HepG2 (cell line): ENCODE results near the gene PTPRC. TPM values are rescaled to one million over a fixed set of nuclear protein-coding genes. Genes with fewer than 3 reads are reported as not detected.

ENCODE experiments used
- ATAC-seq: fragments of 200-7000 bp; cut with Tn5 transposase; 3 replicates; pipeline ENCODE4 v1.9.1; 2020; ENCODE audit warnings: mild to moderate bottlenecking, moderate library complexity
- BruUV-seq: library from RNA; stranded (reverse); fragments of 400-500 nt; replicated peaks from 2 replicates; lab custom pipeline; 2021; lab: Mats Ljungman, UMichigan
- CTCF ChIA-PET: fragments of 300-600 bp; formaldehyde crosslinking; extraction: SDS; loops from one replicate; lab custom pipeline; 2021; ENCODE audit warnings: low total read pairs, inconsistent platforms, low intra/inter-chr PET ratio; lab: Yijun Ruan, JAX
- POLR2A ChIA-PET: fragments of 350-600 bp; sonication (Branson Sonifier 250); formaldehyde crosslinking; loops from one replicate; lab custom pipeline; 2020; ENCODE audit warnings: antibody characterized with exemption, inconsistent platforms; lab: Yijun Ruan, JAX
- DNase-seq: peaks from one replicate; pipeline ENCODE4 v3.0.0-alpha.2; 2015; ENCODE audit warnings: low spot score
- FAIRE-seq: peaks from 3 replicates; lab custom pipeline; 2011; peaks lifted over from hg19 to GRCh38; lab: Jason Lieb, UNC
- H2AFZ ChIP-seq: one replicate; pipeline ENCODE4 v1.6.1; 2011; ENCODE audit warnings: low read length, inconsistent platforms
- H3K27ac ChIP-seq: fragments of 300-600 bp; 3 replicates; pipeline ENCODE4 v1.8.0; 2011; ENCODE audit warnings: mixed run types, mild to moderate bottlenecking, mixed read lengths, low read length, inconsistent platforms; ENCODE audit not compliant: insufficient read depth; ENCODE audit errors: extremely low read length
- H3K27me3 ChIP-seq, 2 experiments: fragments of 200-600 bp in 1 of 2; 2 replicates in 1 of 2; 3 replicates in 1 of 2; pipeline versions ENCODE4 v1.6.0 to v1.8.0; 2011; ENCODE audit warnings: low read length in 2 of 2, mild to moderate bottlenecking in 2 of 2, moderate library complexity in 2 of 2, inconsistent platforms in 1 of 2; ENCODE audit not compliant: insufficient read depth in 2 of 2, control insufficient read depth in 1 of 2
- H3K36me3 ChIP-seq, 2 experiments: fragments of 200-600 bp in 1 of 2; replicated peaks in 1 of 2; 2 replicates in 1 of 2; 3 replicates in 1 of 2; pipeline versions ENCODE4 v1.5.1 to v1.8.0; 2011; ENCODE audit warnings: low read length in 2 of 2, inconsistent platforms in 1 of 2; ENCODE audit not compliant: insufficient read depth in 2 of 2, control insufficient read depth in 1 of 2
- H3K4me1 ChIP-seq: 2 replicates; pipeline ENCODE4 v1.5.1; 2012; ENCODE audit warnings: low read length, inconsistent platforms; ENCODE audit not compliant: insufficient read depth
- H3K4me2 ChIP-seq: 2 replicates; pipeline ENCODE4 v1.6.0; 2011; ENCODE audit warnings: low read depth, low read length, inconsistent platforms
- H3K4me3 ChIP-seq, 3 experiments: fragments of 200-600 bp in 1 of 3; sonication (generic), shearing (Covaris generic) in 1 of 3; replicated peaks in 1 of 3; 2 replicates each; pipeline ENCODE4 v1.5.1; 2011 to 2016; ENCODE audit warnings: low read length in 3 of 3, inconsistent platforms in 2 of 3, low read depth in 2 of 3, mild to moderate bottlenecking in 2 of 3, control low read depth in 1 of 3, mixed read lengths in 1 of 3; ENCODE audit not compliant: insufficient read depth in 1 of 3
- H3K79me2 ChIP-seq: one replicate; pipeline ENCODE4 v1.6.1; 2011; ENCODE audit warnings: low read length, inconsistent platforms; ENCODE audit not compliant: insufficient read depth
- H3K9ac ChIP-seq: 2 replicates; pipeline ENCODE4 v1.6.0; 2011; ENCODE audit warnings: mild to moderate bottlenecking, low read depth, low read length, inconsistent platforms; ENCODE audit not compliant: insufficient read depth
- H3K9me3 ChIP-seq: 2 replicates; pipeline ENCODE4 v1.5.1; 2012; ENCODE audit warnings: mild to moderate bottlenecking, low read length
- H4K20me1 ChIP-seq: 2 replicates; pipeline ENCODE4 v1.6.0; 2011; ENCODE audit warnings: inconsistent platforms, mild to moderate bottlenecking, low read length, moderate library complexity; ENCODE audit not compliant: insufficient read depth
- MAFF ChIP-seq: IDR thresholded peaks from 2 replicates; pipeline ENCODE4 v1.6.1; 2011; ENCODE audit warnings: low read depth, low read length, improper control_type of control experiment
- MAFK ChIP-seq, 2 experiments: IDR thresholded peaks in 1 of 2; conservative IDR thresholded peaks in 1 of 2; 2 replicates each; pipeline ENCODE4 v1.6.1; 2011; ENCODE audit warnings: improper control_type of control experiment in 2 of 2, low read length in 2 of 2
- MLLT10 ChIP-seq: sonication (generic); formaldehyde crosslinking; IDR thresholded peaks from 2 replicates; pipeline ENCODE4 v1.4.0; 2020; ENCODE audit warnings: missing genetic modification reagents
- ZBTB37 ChIP-seq: sonication (generic); formaldehyde crosslinking; IDR thresholded peaks from 2 replicates; pipeline ENCODE4 v1.4.0; 2020; ENCODE audit warnings: mild to moderate bottlenecking, missing genetic modification reagents
- ZBTB44 ChIP-seq: sonication (generic); formaldehyde crosslinking; IDR thresholded peaks from 2 replicates; pipeline ENCODE4 v1.4.0; 2020; ENCODE audit warnings: missing genetic modification reagents
- ZNF770 ChIP-seq: sonication (generic); formaldehyde crosslinking; IDR thresholded peaks from 2 replicates; pipeline ENCODE4 v1.5.0; 2020; ENCODE audit warnings: mild to moderate bottlenecking, missing genetic modification reagents
- WGBS: methylation state at CpG from one replicate; pipeline ENCODE4 v1.1.6; 2017; ENCODE audit warnings: low lambda C conversion rate; 5-methylcytosine and 5-hydroxymethylcytosine counted together
- in situ Hi-C: cut with HindIII; loops from 2 replicates; pipeline ENCODE4 v1.10.0; 2017; ENCODE audit warnings: low pct_unique_long_range_greater_than_20kb; ENCODE audit not compliant: extremely low pct_ligation_motif_present
- intact Hi-C: fragments of 100-400 bp; cut with micrococcal nuclease; formaldehyde crosslinking; loops from one replicate; pipeline ENCODE4 v1.10.0; 2022; ENCODE audit not compliant: unreplicated experiment
- polyA plus RNA-seq, 8 experiments: library from polyadenylated mRNA; depleted of rRNA in 3 of 8; stranded (reverse) in 7 of 8; unstranded in 1 of 8; fragments of >200 nt; fragmentation: Illumina TruSeq in 4 of 8; extraction: Trizol in 4 of 8; gene quantifications; 2 replicates each; pipeline versions ENCODE4 v1.2.1 to v1.2.3, GENCODE V29; 2011 to 2016; ENCODE audit warnings: low read depth in 4 of 8, missing spikeins in 1 of 8, mixed read lengths in 1 of 8; ENCODE audit not compliant: insufficient read depth in 1 of 8
- total RNA-seq, 5 experiments: library from RNA; depleted of rRNA; stranded (reverse); fragments of >200 nt; fragmentation: Illumina TruSeq; extraction: Trizol; gene quantifications; 2 replicates each; pipeline ENCODE4 v1.2.3, GENCODE V29; 2016; ENCODE audit warnings: low read depth in 1 of 5

The PTPRC gene
- total and polyA plus RNA-seq, 2 of the 13 experiments (the other 11 are each of a cell fraction or from before 2014, with no cell fraction given) = not detected

- no peak overlapping the region for H3K4me2 ChIP-seq
- H3K27ac ChIP-seq = no peak overlapping the region
- no peaks in the 10 kb centered on the region for H3K4me1 ChIP-seq
- no peaks in the 10 kb centered on the region; a peak in 1 of 5 replicates for H3K27me3 ChIP-seq
- no peak for DNase-seq
- ChIA-PET POLR2A (no interaction called here), CTCF (no interaction called here)
- H3K79me2 ChIP-seq = no peaks in the 10 kb centered on the region
- no peaks in the 10 kb centered on the region for H3K36me3 ChIP-seq
- 4% methylated on average over 3 of the region's 3 CpGs for WGBS
- FAIRE-seq = no peak
- H3K9ac ChIP-seq = no peak overlapping the region
- H3K4me3 ChIP-seq = no peak overlapping the region
- intact Hi-C loops = no loop called here
- TF ChIP-seq ZBTB44 (CRISPR knock-in tag) (no peak), ZNF770 (CRISPR knock-in tag) (no peak)
- no peaks in the 10 kb centered on the region for H3K9me3 ChIP-seq
- BruUV-seq = no TSS peak
- H2AFZ ChIP-seq = no peak overlapping the region
- no peaks in the 10 kb centered on the region for H4K20me1 ChIP-seq
- in situ Hi-C loops = loop anchor here (25.0 kb wide), 1 partner anchor 339 kb away; no protein-coding TSS in a partner anchor
- no peak for ATAC-seq
Measured at GRCh38 chr1:198773523-198773922, 134.7 kb downstream of the PTPRC start.

- intact Hi-C loops = no loop called here
- DNase-seq (no peak), FAIRE-seq (no peak), ATAC-seq (no peak)
- ChIA-PET POLR2A (no interaction called here), CTCF (no interaction called here)
- no peaks in the 10 kb centered on the region for H3K79me2 ChIP-seq
- no peaks in the 10 kb centered on the region; a peak in 1 of 5 replicates for H3K27me3 ChIP-seq
- no peaks in the 10 kb centered on the region for H3K9me3 ChIP-seq
- no peak overlapping the region for H3K9ac ChIP-seq
- WGBS = 0% methylated on average over 2 of the region's 2 CpGs
- in situ Hi-C loops = loop anchor here (25.0 kb wide), 1 partner anchor 338 kb away; no protein-coding TSS in a partner anchor
- no peak overlapping the region for H3K4me3 ChIP-seq
- H3K4me1 ChIP-seq = no peaks in the 10 kb centered on the region
- H3K27ac ChIP-seq = no peak overlapping the region
- H4K20me1 ChIP-seq = no peaks in the 10 kb centered on the region
- no peak overlapping the region for H2AFZ ChIP-seq
- no TSS peak for BruUV-seq
- H3K36me3 ChIP-seq = no peaks in the 10 kb centered on the region
- no peak overlapping the region for H3K4me2 ChIP-seq
- TF ChIP-seq MLLT10 (CRISPR knock-in tag) (no peak), MAFK (conservative IDR thresholded peaks at IDR 0.05 in 1 of 2, IDR thresholded peaks at IDR 0.05 in 1 of 2; ENCODE audit: low read length in 2 of 2) (peak; percentile 39 to 77), MAFF (peak; percentile 65), ZBTB37 (CRISPR knock-in tag) (no peak)
Measured at GRCh38 chr1:198774421-198774820, 135.6 kb downstream of the PTPRC start.
